Measurements from ENCODE around the gene FUS.
"Not testable (repeated sequence)": the region's sequence is repeated elsewhere in the genome, so short reads cannot be mapped to it uniquely, and the experiment has no call there.

FUS gene

GRCh38 chr16:31141071-31141469, 38.9 kb upstream of the FUS start:
- not testable (repeated sequence) for H3K4me1 ChIP-seq (ENCODE audit: control insufficient read depth, insufficient read depth, low read length); H3K36me3 ChIP-seq (ENCODE audit: control insufficient read depth in 2 of 2, insufficient read depth in 1 of 2, low read length in 2 of 2); H3K4me3 ChIP-seq (ENCODE audit: low read depth, low read length); H3K9me3 ChIP-seq (ENCODE audit: control insufficient read depth, insufficient read depth, low read depth, low read length)
- ChIA-PET POLR2A (interaction anchor here (3.0 to 4.8 kb wide), 2 partner anchors 24 to 38 kb away, joined by 104 to 107 read pairs; partner anchors contain the start of genes FUS and KAT8), CTCF (interaction anchor here (0.8 to 3.0 kb wide), 7 partner anchors 14 to 242 kb away, joined by 3 to 20 read pairs (median 5); partner anchors contain the start of genes BCKDK, ZNF646 and ZNF668)
- TF ChIP-seq ZNF18 (tag by site-specific recombination; IDR thresholded peaks at IDR 0.05): 0 out of 2 replicates have a peak, but pooled peaks have one; percentile 49
- H3K27ac ChIP-seq (ENCODE audit: extremely low read depth, low read depth, low read length): peak overlapping the region; percentile 25; the same call in 1 of the 2 replicates

- H3K27ac ChIP-seq (ENCODE audit: extremely low read depth, low read depth, low read length): peak overlapping the region; percentile 25; the same call in 1 of the 2 replicates
- no peaks in the 10 kb centered on the region for H3K36me3 ChIP-seq (ENCODE audit: control insufficient read depth in 2 of 2, insufficient read depth in 1 of 2, low read length in 2 of 2)
- ChIA-PET CTCF (interaction anchor here (0.6 to 3.0 kb wide), 39 partner anchors 8 to 731 kb away, joined by 3 to 24 read pairs (median 4); partner anchors contain the start of genes FUS, KAT8, PRSS36 and ZNF646), POLR2A (interaction anchor here (0.6 to 4.8 kb wide), 32 partner anchors 9 to 871 kb away, joined by 3 to 107 read pairs (median 5); partner anchors contain the start of genes ARMC5, BCKDK, FUS and HSD3B7)
- H3K9me3 ChIP-seq (ENCODE audit: control insufficient read depth, insufficient read depth, low read depth, low read length): no peaks in the 10 kb centered on the region
- H3K4me3 ChIP-seq (ENCODE audit: low read depth, low read length): no peak overlapping the region
- no peak for TF ChIP-seq ZNF426 (tag by site-specific recombination; IDR thresholded peaks at IDR 0.05)
- TF ChIP-seq GLIS1 (tag by site-specific recombination; IDR thresholded peaks at IDR 0.05): peak; percentile 39; the same call in 1 of the 2 replicates
- peak; percentile 42 for TF ChIP-seq ZNF335 (tag by site-specific recombination; conservative IDR thresholded peaks at IDR 0.05)
- TF ChIP-seq ZNF398 (tag by site-specific recombination; IDR thresholded peaks at IDR 0.05): no peak
- TF ChIP-seq ZNF221 (tag by site-specific recombination; IDR thresholded peaks at IDR 0.05; ENCODE audit: borderline replicate concordance): no peak
- TF ChIP-seq ZNF561 (tag by site-specific recombination; IDR thresholded peaks at IDR 0.05; ENCODE audit: borderline replicate concordance): no peak
- TF ChIP-seq ZNF692 (tag by site-specific recombination; IDR thresholded peaks at IDR 0.05): no peak
- no peak for TF ChIP-seq PATZ1 (tag by site-specific recombination; IDR thresholded peaks at IDR 0.05)
- no peak for TF ChIP-seq ZNF302 (tag by site-specific recombination; IDR thresholded peaks at IDR 0.05; ENCODE audit: low read depth)
- TF ChIP-seq ELK4 (IDR thresholded peaks at IDR 0.05; ENCODE audit: borderline replicate concordance, low read depth, low read length): no peak
- TF ChIP-seq GLIS2 (tag by site-specific recombination; IDR thresholded peaks at IDR 0.05): 0 out of 2 replicates have a peak, but pooled peaks have one; percentile 31
- TF ChIP-seq ZNF341 (tag by site-specific recombination; IDR thresholded peaks at IDR 0.05; ENCODE audit: low read depth): 0 out of 2 replicates have a peak, but pooled peaks have one; percentile 13
- TF ChIP-seq KLF9 (tag by site-specific recombination; IDR thresholded peaks at IDR 0.05; ENCODE audit: low read depth): no peak
- TF ChIP-seq YY1 (tag by site-specific recombination; IDR thresholded peaks at IDR 0.05): no peak
- TF ChIP-seq ZBTB11 (tag by site-specific recombination; conservative IDR thresholded peaks at IDR 0.05; ENCODE audit: low read depth): no peak
- no peak for TF ChIP-seq ZBTB17 (tag by site-specific recombination; IDR thresholded peaks at IDR 0.05)
- no peak for TF ChIP-seq ZNF701 (tag by site-specific recombination; IDR thresholded peaks at IDR 0.05)
- H3K4me1 ChIP-seq (ENCODE audit: control insufficient read depth, insufficient read depth, low read length): no peaks in the 10 kb centered on the region; the same call in 1 of the 2 replicates
Observed at GRCh38 chr16:31141489-31142108, 38.3 kb upstream of the FUS start.

Data from HEK293 (cell line).